PFSK-1 (cell line): ENCODE results near the gene FAM149A.

ENCODE experiments used
- FOXP2 ChIP-seq: optimal IDR thresholded peaks from 2 replicates; pipeline ENCODE3; 2011; ENCODE audit warnings: borderline replicate concordance, control low read depth, inconsistent platforms; ENCODE audit not compliant: insufficient read depth; ENCODE audit errors: extremely low read length, extremely low read depth
- POLR2AphosphoS5 ChIP-seq: IDR thresholded peaks from 2 replicates; pipeline ENCODE4 v1.6.1; 2012; ENCODE audit warnings: low read depth, mild to moderate bottlenecking, control low read depth, low read length, moderate library complexity

DNA sequence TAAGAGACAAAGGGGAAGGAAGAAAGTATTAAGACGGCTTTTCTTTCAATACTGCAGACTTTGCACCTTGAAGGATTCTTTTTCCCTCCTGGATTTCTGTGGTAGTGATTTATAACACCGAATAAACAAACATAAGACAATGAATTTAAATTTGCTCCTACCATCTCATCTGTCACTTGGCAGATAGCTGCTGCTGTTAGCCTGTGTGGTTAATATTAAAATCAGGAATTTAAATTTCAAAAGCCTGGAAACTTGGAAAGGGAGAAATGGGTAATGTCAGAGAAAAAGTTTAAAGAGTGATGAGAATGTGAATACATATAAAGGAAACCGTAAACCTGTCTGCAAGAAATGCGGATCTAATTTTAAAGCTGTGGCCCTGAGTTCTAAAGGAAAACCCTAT lies 3.4 kb downstream of the FAM149A start:
- TF ChIP-seq FOXP2: no peak
- no peak for TF ChIP-seq POLR2AphosphoS5
